SU-DHL-6 (cell line): Measurements from ENCODE around the gene WDR5.

ENCODE experiments used
- H2AFZ ChIP-seq: fragments of 200-600 bp; sonication (generic); 2 replicates; pipeline ENCODE4 v1.6.1; 2014; ENCODE audit warnings: low read depth, mild to moderate bottlenecking, moderate library complexity, mixed read lengths, antibody characterized with exemption, low read length; ENCODE audit not compliant: severe bottlenecking
- H3F3A ChIP-seq: fragments of 200-600 bp; shearing (Covaris generic); 2 replicates; pipeline ENCODE4 v1.6.0; 2016; ENCODE audit warnings: antibody characterized with exemption, mild to moderate bottlenecking; ENCODE audit not compliant: insufficient read depth
- H3K27ac ChIP-seq: fragments of 200-600 bp; sonication (generic); 2 replicates; pipeline ENCODE4 v1.5.1; 2016; ENCODE audit warnings: low read depth, mild to moderate bottlenecking, low read length, moderate library complexity, mixed read lengths
- H3K27me3 ChIP-seq: fragments of 200-600 bp; sonication (generic), shearing (Covaris generic); 2 replicates; pipeline ENCODE4 v1.6.0; 2014; ENCODE audit warnings: mild to moderate bottlenecking, low read length
- H3K36me3 ChIP-seq: fragments of 200-600 bp; sonication (generic); 2 replicates; pipeline ENCODE4 v1.6.1; 2014; ENCODE audit warnings: mild to moderate bottlenecking, low read length, mixed read lengths
- H3K4me2 ChIP-seq: fragments of 300-600, 200-600 bp; shearing (Covaris generic), sonication (generic); 2 replicates; pipeline ENCODE4 v1.6.0; 2014; ENCODE audit warnings: low read length, low read depth, mild to moderate bottlenecking; ENCODE audit not compliant: poor library complexity, severe bottlenecking
- H3K4me3 ChIP-seq: fragments of 200-600 bp; sonication (generic); 2 replicates; pipeline ENCODE4 v1.5.1; 2014; ENCODE audit warnings: antibody characterized with exemption, low read length, mild to moderate bottlenecking, mixed read lengths; ENCODE audit not compliant: insufficient read depth, poor library complexity, severe bottlenecking
- H3K79me2 ChIP-seq: fragments of 200-600 bp; sonication (generic); 2 replicates; pipeline ENCODE4 v1.6.1; 2014; ENCODE audit warnings: mild to moderate bottlenecking, low read length, moderate library complexity; ENCODE audit not compliant: insufficient read depth
- H3K9ac ChIP-seq: fragments of 200-600 bp; sonication (generic); 2 replicates; pipeline ENCODE4 v1.7.0; 2014; ENCODE audit warnings: mild to moderate bottlenecking, low read length
- H3K9me2 ChIP-seq: fragments of 200-600 bp; sonication (generic); replicated peaks from 2 replicates; pipeline ENCODE4 v1.6.1; 2014; ENCODE audit warnings: low read length; ENCODE audit not compliant: insufficient read depth
- H3K9me3 ChIP-seq: fragments of 200-600 bp; sonication (generic); 2 replicates; pipeline ENCODE4 v1.6.1; 2014; ENCODE audit warnings: low read length, mixed read lengths; ENCODE audit not compliant: insufficient read depth
- H4K20me1 ChIP-seq: fragments of 200-600 bp; sonication (generic); 2 replicates; pipeline ENCODE4 v1.6.1; 2014; ENCODE audit warnings: low read depth, mild to moderate bottlenecking, antibody characterized with exemption, low read length, moderate library complexity, mixed read lengths
- EZH2phosphoT487 ChIP-seq: fragments of 200-600 bp; sonication (generic), shearing (Covaris generic); conservative IDR thresholded peaks from 2 replicates; pipeline ENCODE4 v1.6.1; 2018; ENCODE audit warnings: mild to moderate bottlenecking, antibody characterized with exemption, low read length, moderate library complexity, mixed read lengths
- TF ChIP-seq, protein P1 (sequence below): fragments of 200-600 bp; sonication (generic); IDR thresholded peaks from one replicate; pipeline ENCODE4 v1.5.1; 2017; ENCODE audit warnings: antibody characterized with exemption, mild to moderate bottlenecking, low read length, moderate library complexity; ENCODE audit not compliant: insufficient read depth, poor library complexity, severe bottlenecking

Gene WDR5

DNA sequence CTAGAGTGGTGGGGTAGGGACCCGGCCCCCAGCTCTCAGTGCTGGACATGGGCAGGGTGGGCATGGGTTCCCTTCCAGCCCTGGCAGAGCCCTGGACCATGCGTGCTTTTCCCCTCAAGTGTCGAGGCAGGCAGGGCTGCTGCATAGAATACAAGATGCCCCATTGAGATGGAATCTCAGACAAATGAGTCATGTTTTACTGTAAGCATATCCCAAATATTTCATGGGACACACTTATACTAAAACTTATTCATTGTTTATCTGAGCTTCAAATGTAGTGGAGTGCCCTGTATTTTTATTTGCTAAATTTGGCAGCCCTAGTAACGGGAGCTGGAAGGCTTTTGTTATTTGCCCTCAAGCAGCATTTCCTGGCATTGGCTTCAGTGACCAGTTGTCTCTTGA lies 31.6 kb downstream of the WDR5 start:
- Histone ChIP-seq H3K9ac (no peak overlapping the region), H3K27me3 (no peaks in the 10 kb centered on the region), H3K9me3 (no peaks in the 10 kb centered on the region), H3K4me2 (no peak overlapping the region), H3K36me3 (no peaks in the 10 kb centered on the region), H4K20me1 (no peaks in the 10 kb centered on the region), H3K9me2 (no peaks in the 10 kb centered on the region), H3F3A (no peaks in the 10 kb centered on the region), H3K4me3 (no peak overlapping the region), H3K27ac (no peak overlapping the region), H3K79me2 (no peaks in the 10 kb centered on the region), H2AFZ (no peak overlapping the region)
- TF ChIP-seq, protein P1, sequence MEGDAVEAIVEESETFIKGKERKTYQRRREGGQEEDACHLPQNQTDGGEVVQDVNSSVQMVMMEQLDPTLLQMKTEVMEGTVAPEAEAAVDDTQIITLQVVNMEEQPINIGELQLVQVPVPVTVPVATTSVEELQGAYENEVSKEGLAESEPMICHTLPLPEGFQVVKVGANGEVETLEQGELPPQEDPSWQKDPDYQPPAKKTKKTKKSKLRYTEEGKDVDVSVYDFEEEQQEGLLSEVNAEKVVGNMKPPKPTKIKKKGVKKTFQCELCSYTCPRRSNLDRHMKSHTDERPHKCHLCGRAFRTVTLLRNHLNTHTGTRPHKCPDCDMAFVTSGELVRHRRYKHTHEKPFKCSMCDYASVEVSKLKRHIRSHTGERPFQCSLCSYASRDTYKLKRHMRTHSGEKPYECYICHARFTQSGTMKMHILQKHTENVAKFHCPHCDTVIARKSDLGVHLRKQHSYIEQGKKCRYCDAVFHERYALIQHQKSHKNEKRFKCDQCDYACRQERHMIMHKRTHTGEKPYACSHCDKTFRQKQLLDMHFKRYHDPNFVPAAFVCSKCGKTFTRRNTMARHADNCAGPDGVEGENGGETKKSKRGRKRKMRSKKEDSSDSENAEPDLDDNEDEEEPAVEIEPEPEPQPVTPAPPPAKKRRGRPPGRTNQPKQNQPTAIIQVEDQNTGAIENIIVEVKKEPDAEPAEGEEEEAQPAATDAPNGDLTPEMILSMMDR, result no peak
- no peak for TF ChIP-seq EZH2phosphoT487

DNA sequence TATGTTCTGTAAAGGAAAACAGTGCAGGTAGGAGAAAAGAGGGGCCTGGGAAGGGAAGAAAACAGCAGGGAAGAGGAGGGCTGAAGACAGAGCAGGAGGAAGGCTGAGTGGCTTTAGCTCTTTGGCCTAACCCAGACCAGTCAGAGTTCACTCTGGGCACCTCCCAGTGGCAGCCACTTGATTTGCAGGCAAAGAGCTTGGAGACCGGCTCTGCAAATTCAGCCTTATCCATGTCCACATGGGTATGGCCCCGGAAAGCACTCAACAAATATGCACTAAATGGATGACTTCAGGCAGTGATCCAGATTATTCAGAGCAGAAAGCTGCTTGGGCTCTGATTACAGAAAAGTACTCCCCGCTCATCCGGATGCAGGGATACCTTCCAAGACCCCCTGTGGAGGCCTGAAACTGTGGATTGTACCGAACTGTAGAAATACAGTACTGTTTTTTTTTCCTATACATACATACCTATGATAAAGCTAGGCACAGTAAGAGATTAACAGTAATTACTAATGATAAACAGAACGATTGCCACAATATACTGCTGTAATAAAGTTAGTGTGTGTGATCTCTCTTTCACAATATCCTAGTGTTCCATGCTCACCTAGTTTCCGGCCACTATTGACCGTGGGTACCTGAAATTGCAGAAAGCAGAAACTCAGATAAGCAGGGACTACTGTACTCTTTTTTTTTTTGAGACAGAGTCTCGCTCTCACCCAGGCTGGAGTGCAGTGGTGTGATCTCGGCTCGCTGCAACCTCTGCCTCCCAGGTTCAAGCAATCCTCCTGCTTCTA lies 33.1 kb downstream of the WDR5 start:
- Histone ChIP-seq H3K4me2 (no peak overlapping the region), H3F3A (no peaks in the 10 kb centered on the region), H3K36me3 (no peaks in the 10 kb centered on the region), H3K79me2 (no peaks in the 10 kb centered on the region), H3K9ac (no peak overlapping the region), H3K9me3 (no peaks in the 10 kb centered on the region), H3K27me3 (no peaks in the 10 kb centered on the region), H3K9me2 (no peaks in the 10 kb centered on the region), H4K20me1 (no peaks in the 10 kb centered on the region), H3K4me3 (no peak overlapping the region), H2AFZ (no peak overlapping the region), H3K27ac (no peak overlapping the region)
- TF ChIP-seq EZH2phosphoT487, result no peak
- TF ChIP-seq, protein P1, result no peak

- Histone ChIP-seq H3K9me3 (no peaks in the 10 kb centered on the region), H3K79me2 (no peaks in the 10 kb centered on the region), H3K4me3 (no peak overlapping the region), H3K9me2 (no peaks in the 10 kb centered on the region), H2AFZ (no peak overlapping the region), H3K9ac (no peak overlapping the region), H4K20me1 (no peaks in the 10 kb centered on the region), H3K4me2 (no peak overlapping the region), H3K27me3 (no peaks in the 10 kb centered on the region), H3K36me3 (no peaks in the 10 kb centered on the region), H3K27ac (no peak overlapping the region), H3F3A (no peaks in the 10 kb centered on the region)
- no peak for TF ChIP-seq EZH2phosphoT487
Measured at GRCh38 chr9:134169724-134170401, 34.0 kb downstream of the WDR5 start.
